ENCODE data around the gene SNX2.
"Not testable (repeated sequence)": the region's sequence is repeated elsewhere in the genome, so short reads cannot be mapped to it uniquely, and the experiment has no call there.

Gene SNX2

DNA sequence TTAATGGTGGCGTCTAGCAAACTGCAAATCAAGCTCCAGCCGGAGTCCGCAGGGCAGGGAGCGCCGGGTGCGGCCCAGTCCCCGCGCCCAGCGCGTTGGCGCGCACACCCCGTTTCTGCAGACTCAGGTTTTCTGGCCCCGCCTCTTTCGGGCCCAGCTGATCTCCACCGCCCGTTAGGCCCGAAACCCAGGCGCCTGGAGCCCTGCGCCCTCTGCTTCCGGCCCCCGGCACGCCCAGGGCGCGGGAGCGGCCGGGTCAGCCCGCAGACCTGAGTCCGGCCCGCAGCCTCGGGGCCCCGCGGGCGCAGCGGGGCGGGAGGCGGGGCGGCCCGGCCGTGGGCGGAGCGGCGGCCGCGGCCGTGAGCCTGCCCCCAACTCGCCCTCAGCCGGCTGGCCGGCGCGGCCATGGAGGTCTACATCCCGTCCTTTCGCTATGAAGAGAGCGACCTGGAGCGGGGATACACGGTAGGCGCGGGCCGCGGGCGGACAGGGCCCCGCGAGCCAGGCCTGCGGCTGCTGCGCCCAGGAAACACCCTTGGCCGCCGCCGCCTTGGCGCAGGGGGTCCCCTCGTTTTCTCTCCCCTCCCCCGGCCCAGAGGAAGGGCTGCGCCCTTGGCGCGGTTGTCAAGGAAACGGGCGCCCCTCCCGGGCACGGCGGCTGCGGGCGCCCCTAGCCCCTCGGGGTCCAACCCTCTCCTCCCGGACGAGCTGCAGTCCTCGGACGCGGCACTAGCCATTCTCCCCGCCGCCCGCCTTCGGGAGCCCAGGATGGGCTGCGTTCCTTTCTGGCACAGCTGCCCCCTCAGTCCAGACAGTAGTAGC is 70.6 kb downstream of the SNX2 start, which contains the start of gene SNX24:
SNX24 (plus strand) TSS at position 385 of the 822 bp plus-strand sequence; CDS start at position 406, 21 bp downstream.
- H3K4me3 ChIP-seq (replicated peaks; ENCODE audit: low read depth, low read length): peak within 1 kb of the TSS; percentile 64
- TF ChIP-seq, protein P1, sequence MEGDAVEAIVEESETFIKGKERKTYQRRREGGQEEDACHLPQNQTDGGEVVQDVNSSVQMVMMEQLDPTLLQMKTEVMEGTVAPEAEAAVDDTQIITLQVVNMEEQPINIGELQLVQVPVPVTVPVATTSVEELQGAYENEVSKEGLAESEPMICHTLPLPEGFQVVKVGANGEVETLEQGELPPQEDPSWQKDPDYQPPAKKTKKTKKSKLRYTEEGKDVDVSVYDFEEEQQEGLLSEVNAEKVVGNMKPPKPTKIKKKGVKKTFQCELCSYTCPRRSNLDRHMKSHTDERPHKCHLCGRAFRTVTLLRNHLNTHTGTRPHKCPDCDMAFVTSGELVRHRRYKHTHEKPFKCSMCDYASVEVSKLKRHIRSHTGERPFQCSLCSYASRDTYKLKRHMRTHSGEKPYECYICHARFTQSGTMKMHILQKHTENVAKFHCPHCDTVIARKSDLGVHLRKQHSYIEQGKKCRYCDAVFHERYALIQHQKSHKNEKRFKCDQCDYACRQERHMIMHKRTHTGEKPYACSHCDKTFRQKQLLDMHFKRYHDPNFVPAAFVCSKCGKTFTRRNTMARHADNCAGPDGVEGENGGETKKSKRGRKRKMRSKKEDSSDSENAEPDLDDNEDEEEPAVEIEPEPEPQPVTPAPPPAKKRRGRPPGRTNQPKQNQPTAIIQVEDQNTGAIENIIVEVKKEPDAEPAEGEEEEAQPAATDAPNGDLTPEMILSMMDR (IDR thresholded peaks at IDR 0.05; ENCODE audit: low read depth, low read length, missing control alignments): no peak
- no peak for DNase-seq (ENCODE audit: extremely low read depth, low read depth)

DNA sequence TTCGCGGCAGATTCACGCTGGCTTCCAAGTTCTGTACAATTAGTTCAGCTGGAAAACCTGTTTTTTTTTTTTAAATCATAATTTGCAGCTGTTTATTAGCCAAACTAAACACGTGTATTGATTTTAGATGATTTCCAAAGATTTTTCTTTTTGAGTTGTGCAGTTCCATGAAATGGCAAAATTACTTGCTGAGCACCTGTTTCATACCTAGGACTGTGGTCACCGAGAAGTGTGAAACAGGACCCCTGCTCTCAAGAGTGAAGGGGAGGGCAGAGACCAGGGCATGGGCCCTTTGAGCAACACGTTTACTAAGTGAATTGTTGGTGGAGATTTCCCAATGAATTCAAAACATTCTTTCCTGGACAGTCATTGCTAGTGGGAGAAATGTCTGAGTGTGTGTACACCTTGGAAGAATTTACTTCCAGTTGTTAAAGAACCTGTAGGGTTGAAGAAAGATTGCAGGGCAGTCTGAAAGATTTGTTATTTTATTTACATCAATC is 71.2 kb downstream of the SNX2 start:
- H3K4me3 ChIP-seq (replicated peaks; ENCODE audit: low read depth, low read length): peak overlapping the region; percentile 64
- TF ChIP-seq, protein P1 (IDR thresholded peaks at IDR 0.05; ENCODE audit: low read depth, low read length, missing control alignments): no peak
- no peak for DNase-seq (ENCODE audit: extremely low read depth, low read depth)

DNA sequence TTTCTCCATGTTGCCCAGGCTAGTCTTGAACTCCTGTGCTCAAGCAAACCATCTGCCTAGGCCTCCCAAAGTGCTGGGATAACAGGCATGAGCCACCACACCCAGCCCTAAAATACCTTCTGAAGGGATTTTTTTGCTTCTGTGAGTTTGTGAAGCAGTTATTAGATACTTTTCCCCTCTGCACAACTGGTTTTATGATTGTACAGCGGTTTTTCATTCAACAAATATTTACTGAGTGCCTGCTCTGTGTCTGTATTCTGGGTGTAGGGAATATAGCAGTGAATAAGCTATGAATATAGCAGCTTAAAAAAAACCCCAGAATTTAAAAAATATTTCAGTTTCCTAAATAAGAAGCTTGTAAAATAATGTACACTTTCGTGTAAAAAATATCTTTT is 72.8 kb downstream of the SNX2 start:
- H3K4me3 ChIP-seq (replicated peaks; ENCODE audit: low read depth, low read length): no peak overlapping the region
- no peak for DNase-seq (ENCODE audit: extremely low read depth, low read depth)
- TF ChIP-seq, protein P1 (IDR thresholded peaks at IDR 0.05; ENCODE audit: low read depth, low read length, missing control alignments): no peak

DNA sequence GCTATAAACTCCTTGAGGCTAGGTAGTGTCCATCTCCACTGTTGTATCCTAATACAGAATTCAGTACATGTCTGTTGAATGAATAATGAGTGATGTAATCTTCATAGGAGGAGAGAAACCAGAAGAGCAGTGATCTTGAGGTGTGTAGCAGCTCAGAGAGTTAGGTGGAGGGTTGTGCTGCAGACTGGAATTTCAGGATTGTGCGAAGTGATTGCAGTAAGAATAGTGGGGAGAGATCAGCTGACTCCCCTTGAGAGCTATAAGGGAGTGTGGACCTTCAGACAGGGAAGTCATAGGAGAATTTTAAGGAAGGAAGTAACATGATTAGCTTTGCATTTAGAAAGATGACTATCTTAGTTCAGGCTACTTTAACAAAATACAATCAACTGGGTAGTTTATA is 74.9 kb downstream of the SNX2 start:
- TF ChIP-seq, protein P1 (IDR thresholded peaks at IDR 0.05; ENCODE audit: low read depth, low read length, missing control alignments): no peak
- DNase-seq (ENCODE audit: extremely low read depth, low read depth): no peak
- H3K4me3 ChIP-seq (replicated peaks; ENCODE audit: low read depth, low read length): no peak overlapping the region

DNA sequence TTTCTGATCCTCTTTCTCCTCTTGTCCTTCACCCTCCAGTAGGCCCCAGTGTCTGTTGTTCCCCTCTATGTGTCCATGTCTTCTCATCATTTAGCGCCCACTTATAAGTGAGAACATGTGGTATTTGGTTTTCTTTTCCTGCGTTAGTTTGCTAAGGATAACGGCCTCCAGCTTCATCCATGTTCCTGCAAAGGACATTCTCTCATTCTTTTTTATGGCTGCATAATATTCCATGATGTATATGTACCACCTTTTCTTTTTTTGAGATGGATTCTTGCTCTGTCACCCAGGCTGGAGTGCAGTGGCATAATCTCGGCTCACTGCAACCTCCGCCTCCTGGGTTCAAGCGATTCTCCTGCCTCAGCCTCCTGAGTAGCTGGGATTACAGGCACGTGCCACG is 82.7 kb downstream of the SNX2 start:
- not testable (repeated sequence) for DNase-seq (ENCODE audit: extremely low read depth, low read depth); H3K4me3 ChIP-seq (replicated peaks; ENCODE audit: low read depth, low read length)

DNA sequence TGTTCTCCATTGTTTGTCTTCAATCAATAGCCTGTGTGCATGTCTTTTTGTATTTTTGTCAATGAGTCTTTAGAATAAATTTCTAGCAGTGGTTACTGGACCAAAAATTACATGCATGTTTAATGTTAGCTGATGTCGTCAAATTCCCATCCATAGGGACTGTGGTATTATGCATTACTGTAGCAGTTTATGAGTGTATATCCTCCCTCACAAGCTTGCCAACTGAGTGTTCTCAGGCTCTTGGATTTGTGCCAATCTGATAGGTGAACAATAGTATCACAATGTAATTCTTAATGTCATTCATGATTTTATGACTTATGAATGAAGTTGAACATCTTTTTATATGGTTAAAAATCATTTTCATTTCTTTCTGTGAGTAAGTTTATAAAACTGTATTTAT is 83.6 kb downstream of the SNX2 start:
- DNase-seq (ENCODE audit: extremely low read depth, low read depth): no peak
- TF ChIP-seq, protein P1 (IDR thresholded peaks at IDR 0.05; ENCODE audit: low read depth, low read length, missing control alignments): no peak
- no peak overlapping the region for H3K4me3 ChIP-seq (replicated peaks; ENCODE audit: low read depth, low read length)

DNA sequence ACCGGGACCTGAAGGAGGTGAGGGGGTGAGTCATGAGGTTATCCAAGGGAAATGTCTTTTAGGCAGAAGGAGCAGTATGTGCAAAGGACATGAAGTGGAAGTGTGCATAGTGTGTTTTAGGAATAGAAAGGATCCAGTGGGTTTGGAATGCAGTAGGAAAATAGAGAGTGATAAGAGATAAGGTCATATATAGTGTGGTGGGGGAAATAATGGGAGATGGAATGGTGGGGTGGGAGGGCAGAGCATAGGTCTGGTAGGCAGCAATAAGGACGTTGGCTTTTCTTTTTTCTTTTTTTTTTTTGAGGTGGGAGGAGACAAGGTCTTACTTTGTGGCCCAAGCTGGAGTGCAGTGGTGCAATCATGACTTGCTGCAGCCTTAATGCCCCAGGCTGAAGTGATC is 88.4 kb downstream of the SNX2 start:
- no peak overlapping the region for H3K4me3 ChIP-seq (replicated peaks; ENCODE audit: low read depth, low read length)
- DNase-seq (ENCODE audit: extremely low read depth, low read depth): no peak
- TF ChIP-seq, protein P1 (IDR thresholded peaks at IDR 0.05; ENCODE audit: low read depth, low read length, missing control alignments): no peak
